NB4 (cell line): ENCODE data around the gene AOPEP.

Source experiments
- DNase-seq: peaks from one replicate; pipeline ENCODE4 v3.0.0; 2010; ENCODE audit warnings: low read depth
- H3K4me3 ChIP-seq: one replicate; pipeline ENCODE4 v1.5.1; 2011; ENCODE audit warnings: mild to moderate bottlenecking, low read depth, low read length, moderate library complexity
- CTCF ChIP-seq: IDR thresholded peaks from one replicate; pipeline ENCODE4 v1.5.1; 2012; ENCODE audit warnings: low read depth, low read length
- MAX ChIP-seq: IDR thresholded peaks from 2 replicates; pipeline ENCODE4 v1.6.1; 2011; ENCODE audit warnings: low read depth, low read length
- MYC ChIP-seq: IDR thresholded peaks from 2 replicates; pipeline ENCODE4 v1.6.1; 2011; ENCODE audit warnings: low read depth, low read length
- POLR2A ChIP-seq: IDR thresholded peaks from 2 replicates; pipeline ENCODE4 v1.6.1; 2011; ENCODE audit warnings: mild to moderate bottlenecking; ENCODE audit not compliant: insufficient read length; ENCODE audit errors: extremely low read depth

AOPEP gene

GRCh38 chr9:94908583-94909249, 182.2 kb downstream of the AOPEP start:
- no peak for DNase-seq
- no peak for TF ChIP-seq CTCF
- no peak for TF ChIP-seq MYC
- no peak for TF ChIP-seq POLR2A
- H3K4me3 ChIP-seq: no peak overlapping the region

GRCh38 chr9:94909250-94909894, 182.9 kb downstream of the AOPEP start:
- H3K4me3 ChIP-seq: no peak overlapping the region
- no peak for TF ChIP-seq POLR2A
- TF ChIP-seq MYC: no peak
- no peak for TF ChIP-seq MAX
- TF ChIP-seq CTCF: no peak
- DNase-seq: no peak

GRCh38 chr9:94909965-94910730, 183.6 kb downstream of the AOPEP start:
- TF ChIP-seq POLR2A: no peak
- TF ChIP-seq MYC: no peak
- TF ChIP-seq CTCF: no peak
- no peak for TF ChIP-seq MAX
- DNase-seq: no peak

GRCh38 chr9:94911211-94911610, 184.7 kb downstream of the AOPEP start:
- DNase-seq: no peak
- TF ChIP-seq MYC (no peak), MAX (no peak)
- H3K4me3 ChIP-seq: no peak overlapping the region

More at GRCh38 chr9:94909965-94910730, 183.6 kb downstream of the AOPEP start:
- H3K4me3 ChIP-seq: no peak overlapping the region

- no peak overlapping the region for H3K4me3 ChIP-seq
- DNase-seq: no peak
- no peak for TF ChIP-seq MAX
- TF ChIP-seq CTCF: no peak
- no peak for TF ChIP-seq MYC
- TF ChIP-seq POLR2A: no peak
Observed at GRCh38 chr9:94911986-94912635, 185.6 kb downstream of the AOPEP start.
